CD4-positive, CD25-positive, alpha-beta regulatory T cell (primary cell): ENCODE results near the gene ELAVL1. TPM values are rescaled to one million over a fixed set of nuclear protein-coding genes. Genes with fewer than 3 reads are reported as not detected.

Experiments
- ATAC-seq, 2 donors: fragments of 150-1000 bp; cut with Tn5 transposase; one replicate each; pipeline ENCODE4 v1.10.0; 2021; ENCODE audit warnings: low read depth in 2 of 2, moderate number of reproducible peaks in 2 of 2, moderate library complexity in 1 of 2
- DNase-seq, 3 donors: peaks; one replicate each; pipeline versions ENCODE4 v3.0.0 to v3.0.0-alpha.2; 2012 to 2022; ENCODE audit warnings: mixed read lengths in 1 of 3
- H3K27ac ChIP-seq: one replicate; pipeline ENCODE4 v1.7.0; 2013; ENCODE audit warnings: mild to moderate bottlenecking, low read length; ENCODE audit not compliant: insufficient read depth, poor library complexity, severe bottlenecking
- H3K27me3 ChIP-seq: one replicate; pipeline ENCODE4 v1.7.0; 2013; ENCODE audit warnings: low read length; ENCODE audit not compliant: control insufficient read depth, insufficient read depth
- H3K36me3 ChIP-seq: one replicate; pipeline ENCODE4 v1.7.0; 2013; ENCODE audit warnings: mild to moderate bottlenecking, low read length, moderate library complexity; ENCODE audit not compliant: control insufficient read depth, insufficient read depth
- H3K4me1 ChIP-seq: 2 replicates; pipeline ENCODE4 v1.7.0; 2013; ENCODE audit warnings: mild to moderate bottlenecking, low read length; ENCODE audit not compliant: insufficient read depth, control insufficient read depth, poor library complexity, severe bottlenecking
- H3K4me3 ChIP-seq: one replicate; pipeline ENCODE4 v1.7.0; 2013; ENCODE audit warnings: low read depth, mild to moderate bottlenecking, low read length, moderate library complexity
- H3K9me3 ChIP-seq, 2 experiments: 1 replicate in 1 of 2; 2 replicates in 1 of 2; pipeline ENCODE4 v1.7.0; 2013; ENCODE audit warnings: low read length in 2 of 2, mild to moderate bottlenecking in 1 of 2, moderate library complexity in 1 of 2; ENCODE audit not compliant: control insufficient read depth in 2 of 2
- H3K27ac Mint-ChIP-seq, 3 donors: one replicate each; pipeline ENCODE4 v1.8.0; 2020 to 2022; ENCODE audit warnings: mild to moderate bottlenecking in 3 of 3, mixed read lengths in 3 of 3, moderate library complexity in 2 of 3
- H3K27me3 Mint-ChIP-seq: one replicate; pipeline ENCODE4 v1.8.0; 2022; ENCODE audit warnings: mild to moderate bottlenecking, mixed read lengths
- H3K36me3 Mint-ChIP-seq: one replicate; pipeline ENCODE4 v1.8.0; 2020; ENCODE audit warnings: mixed read lengths
- H3K4me1 Mint-ChIP-seq, 4 donors: one replicate each; pipeline ENCODE4 v1.8.0; 2020 to 2022; ENCODE audit warnings: mixed read lengths in 4 of 4, mild to moderate bottlenecking in 1 of 4
- H3K4me3 Mint-ChIP-seq, 4 donors: one replicate each; pipeline ENCODE4 v1.8.0; 2020 to 2022; ENCODE audit warnings: mild to moderate bottlenecking in 4 of 4, mixed read lengths in 4 of 4, moderate library complexity in 3 of 4
- H3K9me3 Mint-ChIP-seq, 7 donors: one replicate each; pipeline ENCODE4 v1.8.0; 2020 to 2022; ENCODE audit warnings: mixed read lengths in 7 of 7, mild to moderate bottlenecking in 3 of 7, moderate library complexity in 2 of 7
- polyA plus RNA-seq, 4 donors: library from polyadenylated mRNA; unstranded; fragments of 300-500 nt; fragmentation: Illumina TruSeq; gene quantifications; one replicate each; pipeline ENCODE4 v1.2.3, GENCODE V29; 2021
- total RNA-seq: library from RNA; stranded (reverse); gene quantifications from one replicate; pipeline ENCODE4 v1.2.3, GENCODE V29; 2022

ELAVL1 gene
- total and polyA plus RNA-seq, 5 donors from 2014 or later, result 39.6 to 52.0 (median 48.0) TPM

GRCh38 chr19:7942981-7943443 is 62.4 kb downstream of the ELAVL1 start:
- Mint-ChIP-seq H3K27me3 (peaks cover 4% of the 10 kb centered on the region), H3K27ac (peak overlapping the region; percentile 97 to 98 (median 98)), H3K36me3 (peaks cover 5% of the 10 kb centered on the region), H3K9me3 (no peaks in the 10 kb centered on the region), H3K4me1 (peaks cover 4 to 49% (median 24%) of the 10 kb centered on the region in 4 donors), H3K4me3 (peak overlapping the region; percentile 85 to 96 (median 93))
- Histone ChIP-seq H3K4me1 (peaks cover 18% of the 10 kb centered on the region), H3K9me3 (no peaks in the 10 kb centered on the region), H3K27ac (peak overlapping the region; percentile 96), H3K36me3 (peaks cover 14% of the 10 kb centered on the region), H3K4me3 (peak overlapping the region; percentile 78), H3K27me3 (no peaks in the 10 kb centered on the region)
- ATAC-seq (no peak), DNase-seq (no peak)

GRCh38 chr19:7941895-7942596 is 63.4 kb downstream of the ELAVL1 start:
- peaks cover 5% of the 10 kb centered on the region for H3K36me3 Mint-ChIP-seq
- H3K27ac ChIP-seq, result peak overlapping the region; percentile 96
- peaks cover 22% of the 10 kb centered on the region for H3K36me3 ChIP-seq
- no peak for ATAC-seq
- peak overlapping the region; percentile 78 for H3K4me3 ChIP-seq
- no peaks in the 10 kb centered on the region for H3K27me3 ChIP-seq
- no peaks in the 10 kb centered on the region for H3K9me3 Mint-ChIP-seq
- H3K4me3 Mint-ChIP-seq, result peak overlapping the region; percentile 76 to 96 (median 88)
- H3K27me3 Mint-ChIP-seq, result peaks cover 4% of the 10 kb centered on the region
- no peak for DNase-seq
- H3K9me3 ChIP-seq, result no peaks in the 10 kb centered on the region
- peaks cover 4 to 49% (median 24%) of the 10 kb centered on the region in 4 donors for H3K4me1 Mint-ChIP-seq
- peak overlapping the region in 1 of 3 donors; percentile 46 for H3K27ac Mint-ChIP-seq
- H3K4me1 ChIP-seq, result peaks cover 18% of the 10 kb centered on the region

DNA sequence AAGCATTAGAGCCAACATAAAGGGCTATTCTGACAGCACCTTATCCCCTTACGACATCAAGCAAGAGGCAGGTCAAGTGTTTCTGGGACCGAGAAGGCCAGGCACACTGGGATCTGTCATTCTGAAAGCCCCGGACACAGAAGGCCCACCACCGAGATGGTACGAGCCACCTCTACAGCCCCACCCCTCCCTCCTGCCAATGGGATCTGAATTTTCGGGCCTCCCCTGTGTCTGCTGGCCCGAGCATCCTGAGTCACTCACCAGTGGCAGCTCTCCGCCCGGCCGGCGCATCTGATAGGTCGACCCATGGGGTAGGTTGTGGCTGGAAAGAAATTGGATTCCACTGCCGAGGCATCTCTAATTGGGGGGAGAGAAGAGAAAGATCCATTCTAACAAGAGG is 64.6 kb downstream of the ELAVL1 start:
- H3K9me3 ChIP-seq, result no peaks in the 10 kb centered on the region
- H3K4me3 Mint-ChIP-seq, result peak overlapping the region in 3 of 4 donors; percentile 36 to 85 (median 47)
- H3K36me3 Mint-ChIP-seq, result peaks cover 5% of the 10 kb centered on the region
- H3K9me3 Mint-ChIP-seq, result no peaks in the 10 kb centered on the region
- no peak for ATAC-seq
- no peak for DNase-seq
- H3K27me3 ChIP-seq, result no peaks in the 10 kb centered on the region
- peaks cover 23% of the 10 kb centered on the region for H3K36me3 ChIP-seq
- H3K4me1 Mint-ChIP-seq, result peaks cover 4 to 49% (median 24%) of the 10 kb centered on the region in 4 donors
- H3K4me1 ChIP-seq, result peaks cover 18% of the 10 kb centered on the region
- peaks cover 4% of the 10 kb centered on the region for H3K27me3 Mint-ChIP-seq
- H3K27ac ChIP-seq, result no peak overlapping the region
- H3K4me3 ChIP-seq, result no peak overlapping the region
- H3K27ac Mint-ChIP-seq, result no peak overlapping the region

DNA sequence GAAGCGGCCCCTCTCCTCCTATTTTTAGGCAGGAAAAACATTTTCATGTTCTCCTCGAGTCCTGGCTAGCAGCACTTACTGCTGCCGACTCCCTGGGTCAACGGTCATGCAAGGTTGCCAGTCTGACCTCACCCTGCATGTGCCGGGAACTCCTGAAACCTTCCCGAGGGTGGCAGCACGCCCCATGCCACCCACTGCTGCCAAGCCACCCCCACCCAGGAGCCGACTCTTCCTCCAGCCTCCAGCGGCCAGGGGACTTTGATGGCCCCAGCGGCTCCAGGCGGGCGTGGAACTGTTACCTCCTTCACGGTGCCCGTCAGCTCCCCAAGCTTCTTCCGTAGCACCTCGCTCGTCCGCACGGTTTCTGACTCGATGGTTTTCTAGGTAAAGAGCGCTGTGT is 70.7 kb downstream of the ELAVL1 start:
- no peaks in the 10 kb centered on the region for H3K27me3 ChIP-seq
- H3K9me3 Mint-ChIP-seq, result no peaks in the 10 kb centered on the region
- H3K36me3 Mint-ChIP-seq, result peaks cover 3% of the 10 kb centered on the region
- no peaks in the 10 kb centered on the region for H3K4me1 ChIP-seq
- no peak overlapping the region for H3K27ac ChIP-seq
- no peak overlapping the region for H3K27ac Mint-ChIP-seq
- peaks cover 53% of the 10 kb centered on the region for H3K36me3 ChIP-seq
- H3K4me1 Mint-ChIP-seq, result peaks cover 0 to 4% (median 4%) of the 10 kb centered on the region in 4 donors
- DNase-seq (no peak), ATAC-seq (no peak)
- H3K9me3 ChIP-seq, result no peaks in the 10 kb centered on the region
- H3K4me3 ChIP-seq, result no peak overlapping the region
- peak overlapping the region in 1 of 4 donors; percentile 47 for H3K4me3 Mint-ChIP-seq
- no peaks in the 10 kb centered on the region for H3K27me3 Mint-ChIP-seq

GRCh38 chr19:7933828-7934725 is 71.4 kb downstream of the ELAVL1 start:
- Mint-ChIP-seq H3K27me3 (no peaks in the 10 kb centered on the region), H3K4me1 (peaks cover 0 to 10% (median 4%) of the 10 kb centered on the region in 4 donors), H3K9me3 (no peaks in the 10 kb centered on the region), H3K36me3 (peaks cover 3% of the 10 kb centered on the region), H3K4me3 (no peak overlapping the region), H3K27ac (no peak overlapping the region)
- Histone ChIP-seq H3K27me3 (no peaks in the 10 kb centered on the region), H3K27ac (no peak overlapping the region), H3K4me1 (no peaks in the 10 kb centered on the region), H3K4me3 (no peak overlapping the region), H3K36me3 (peaks cover 51% of the 10 kb centered on the region), H3K9me3 (no peaks in the 10 kb centered on the region)
- ATAC-seq (no peak), DNase-seq (no peak)

- Histone ChIP-seq H3K4me3 (no peak overlapping the region), H3K27ac (no peak overlapping the region), H3K27me3 (no peaks in the 10 kb centered on the region), H3K9me3 (no peaks in the 10 kb centered on the region), H3K36me3 (peaks cover 51% of the 10 kb centered on the region), H3K4me1 (no peaks in the 10 kb centered on the region)
- no peak for ATAC-seq
- Mint-ChIP-seq H3K27ac (no peak overlapping the region), H3K4me3 (no peak overlapping the region), H3K4me1 (peaks cover 0 to 8% (median under 1%) of the 10 kb centered on the region in 4 donors), H3K9me3 (no peaks in the 10 kb centered on the region), H3K27me3 (no peaks in the 10 kb centered on the region), H3K36me3 (peaks cover 3% of the 10 kb centered on the region)
- DNase-seq, result no peak
These were observed 72.0 kb downstream of the ELAVL1 start for GRCh38 chr19:7933411-7933810.

DNA sequence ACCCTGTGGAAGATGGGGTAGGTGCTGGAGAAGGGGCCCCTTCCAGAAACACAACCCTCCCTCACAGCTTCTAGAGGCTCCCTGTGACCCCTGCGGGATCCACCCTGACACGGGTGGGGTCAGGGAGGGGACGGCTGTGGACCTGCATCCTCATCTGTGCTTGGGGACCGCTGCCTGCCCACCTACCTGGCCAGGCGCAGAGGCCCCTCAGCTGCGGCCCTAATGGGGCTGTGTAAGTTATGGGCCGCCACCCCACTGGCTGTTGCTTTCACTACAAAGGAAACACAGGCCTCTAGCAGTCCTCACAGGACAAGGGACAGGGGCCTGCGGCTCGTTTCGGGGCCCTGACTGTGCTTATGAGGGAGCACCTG is 72.5 kb downstream of the ELAVL1 start:
- Mint-ChIP-seq H3K36me3 (peaks cover 3% of the 10 kb centered on the region), H3K4me3 (no peak overlapping the region), H3K27ac (no peak overlapping the region), H3K4me1 (peaks cover 0 to 8% (median 2%) of the 10 kb centered on the region in 4 donors), H3K9me3 (no peaks in the 10 kb centered on the region), H3K27me3 (no peaks in the 10 kb centered on the region)
- Histone ChIP-seq H3K27me3 (no peaks in the 10 kb centered on the region), H3K4me3 (no peak overlapping the region), H3K4me1 (no peaks in the 10 kb centered on the region), H3K36me3 (peaks cover 48% of the 10 kb centered on the region), H3K9me3 (no peaks in the 10 kb centered on the region), H3K27ac (no peak overlapping the region)
- ATAC-seq, result no peak
- DNase-seq, result no peak
